Stimulated activated naive CD8-positive, alpha-beta T cell treated with anti-CD3 and anti-CD28 coated beads, Interleukin-15, amount 100 ng/mL, for 72 hours (primary cell): ENCODE data around the gene ADGRA1.

ENCODE experiments used
- ATAC-seq: fragments of 150-1000 bp; cut with Tn5 transposase; 2 replicates; pipeline ENCODE4 v1.10.0; 2021; ENCODE audit warnings: mild to moderate bottlenecking, moderate library complexity
- DNase-seq, 2 donors: peaks; one replicate each; pipeline ENCODE4 v3.0.0; 2021 to 2022
- H3K27ac Mint-ChIP-seq, 2 donors: one replicate each; pipeline ENCODE4 v1.8.0; 2022; ENCODE audit warnings: mild to moderate bottlenecking in 2 of 2, mixed read lengths in 2 of 2, moderate library complexity in 2 of 2
- H3K27me3 Mint-ChIP-seq: one replicate; pipeline ENCODE4 v1.8.0; 2022; ENCODE audit warnings: mixed read lengths
- H3K4me1 Mint-ChIP-seq: one replicate; pipeline ENCODE4 v1.8.0; 2022; ENCODE audit warnings: mild to moderate bottlenecking, mixed read lengths
- H3K4me3 Mint-ChIP-seq, 2 donors: one replicate each; pipeline ENCODE4 v1.8.0; 2022; ENCODE audit warnings: mild to moderate bottlenecking in 2 of 2, mixed read lengths in 2 of 2, moderate library complexity in 1 of 2
- H3K9me3 Mint-ChIP-seq, 2 donors: one replicate each; pipeline ENCODE4 v1.8.0; 2022; ENCODE audit warnings: mixed read lengths in 2 of 2

ADGRA1 gene

GRCh38 chr10:133159950-133160825, 72.5 kb downstream of the ADGRA1 start, which contains the start of gene KNDC1:
Gene KNDC1 (plus strand): TSS chr10:133160219. CDS start chr10:133160468, 249 bp downstream.
- peak within 1 kb of the TSS; percentile 15 to 50 for H3K4me3 Mint-ChIP-seq
- ATAC-seq = peak; percentile 52

DNA sequence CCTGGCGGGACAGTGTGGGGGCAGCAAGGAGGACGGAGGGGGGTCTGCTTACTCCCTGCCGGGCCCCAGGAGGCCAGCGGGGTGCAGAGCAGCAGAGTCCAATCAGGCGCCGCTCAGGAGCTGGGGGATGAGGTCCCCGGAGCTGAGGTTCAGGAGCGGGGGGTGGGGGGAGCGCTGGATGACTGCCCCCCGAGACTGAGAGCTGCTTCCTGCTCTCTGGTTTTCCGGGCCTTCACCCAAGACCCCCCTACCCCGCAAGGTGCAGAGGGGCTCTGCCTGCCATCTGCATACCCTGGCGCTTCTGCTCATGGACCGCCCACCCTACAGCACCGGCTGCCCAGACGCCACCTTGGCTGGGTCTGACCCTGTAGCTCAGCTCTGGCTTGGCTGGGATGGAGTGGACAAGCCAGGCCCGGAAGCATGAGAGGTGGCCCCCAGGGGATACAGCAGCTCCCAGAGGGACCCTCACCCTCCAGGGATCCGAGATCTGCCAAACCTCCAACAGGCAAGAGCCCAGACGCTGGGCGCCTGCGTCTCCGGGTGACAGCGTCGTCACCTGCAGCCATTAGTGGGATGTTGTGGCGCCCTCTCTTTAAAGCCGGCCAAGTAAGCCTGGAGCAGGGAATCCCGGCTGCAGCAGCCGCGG, 73.2 kb downstream of the ADGRA1 start:
- ATAC-seq (no peak), DNase-seq (no peak)
- no peaks in the 10 kb centered on the region for H3K4me1 Mint-ChIP-seq
- peaks cover 35% of the 10 kb centered on the region for H3K27me3 Mint-ChIP-seq
- peak overlapping the region in 1 of 2 donors; percentile 34 for H3K27ac Mint-ChIP-seq
- H3K9me3 Mint-ChIP-seq = no peaks in the 10 kb centered on the region
- H3K4me3 Mint-ChIP-seq = peak overlapping the region; percentile 15 to 50

More at GRCh38 chr10:133159950-133160825, 72.5 kb downstream of the ADGRA1 start, which contains the start of gene KNDC1:
- H3K27ac Mint-ChIP-seq = peak within 1 kb of the TSS in 1 of 2 donors; percentile 34
- H3K9me3 Mint-ChIP-seq = no peaks in the 10 kb centered on the region
- peaks cover 35% of the 10 kb centered on the region for H3K27me3 Mint-ChIP-seq
- H3K4me1 Mint-ChIP-seq = no peaks in the 10 kb centered on the region
- DNase-seq = no peak

- Mint-ChIP-seq H3K27ac (no peak overlapping the region), H3K4me3 (peak overlapping the region in 1 of 2 donors; percentile 50), H3K4me1 (no peaks in the 10 kb centered on the region), H3K27me3 (peaks cover 35% of the 10 kb centered on the region), H3K9me3 (no peaks in the 10 kb centered on the region)
- DNase-seq (no peak), ATAC-seq (no peak)
Observed at GRCh38 chr10:133161486-133162109, 73.9 kb downstream of the ADGRA1 start.

- no peaks in the 10 kb centered on the region for H3K4me1 Mint-ChIP-seq
- no peaks in the 10 kb centered on the region for H3K9me3 Mint-ChIP-seq
- ATAC-seq (no peak), DNase-seq (no peak)
- no peak overlapping the region for H3K4me3 Mint-ChIP-seq
- H3K27ac Mint-ChIP-seq = no peak overlapping the region
- peaks cover 35% of the 10 kb centered on the region for H3K27me3 Mint-ChIP-seq
Observed at GRCh38 chr10:133162178-133162909, 74.6 kb downstream of the ADGRA1 start.

GRCh38 chr10:133162910-133163856, 75.5 kb downstream of the ADGRA1 start:
- no peak overlapping the region for H3K4me3 Mint-ChIP-seq

GRCh38 chr10:133163889-133164815, 76.4 kb downstream of the ADGRA1 start:
- H3K4me3 Mint-ChIP-seq = no peak overlapping the region
- H3K27me3 Mint-ChIP-seq = peaks cover 35% of the 10 kb centered on the region
- H3K4me1 Mint-ChIP-seq = no peaks in the 10 kb centered on the region
- DNase-seq (no peak), ATAC-seq (no peak)
- H3K27ac Mint-ChIP-seq = no peak overlapping the region
- H3K9me3 Mint-ChIP-seq = no peaks in the 10 kb centered on the region

More at GRCh38 chr10:133162910-133163856, 75.5 kb downstream of the ADGRA1 start:
- H3K27ac Mint-ChIP-seq = no peak overlapping the region
- DNase-seq (no peak), ATAC-seq (no peak)
- no peaks in the 10 kb centered on the region for H3K9me3 Mint-ChIP-seq
- no peaks in the 10 kb centered on the region for H3K4me1 Mint-ChIP-seq
- peaks cover 35% of the 10 kb centered on the region for H3K27me3 Mint-ChIP-seq

DNA sequence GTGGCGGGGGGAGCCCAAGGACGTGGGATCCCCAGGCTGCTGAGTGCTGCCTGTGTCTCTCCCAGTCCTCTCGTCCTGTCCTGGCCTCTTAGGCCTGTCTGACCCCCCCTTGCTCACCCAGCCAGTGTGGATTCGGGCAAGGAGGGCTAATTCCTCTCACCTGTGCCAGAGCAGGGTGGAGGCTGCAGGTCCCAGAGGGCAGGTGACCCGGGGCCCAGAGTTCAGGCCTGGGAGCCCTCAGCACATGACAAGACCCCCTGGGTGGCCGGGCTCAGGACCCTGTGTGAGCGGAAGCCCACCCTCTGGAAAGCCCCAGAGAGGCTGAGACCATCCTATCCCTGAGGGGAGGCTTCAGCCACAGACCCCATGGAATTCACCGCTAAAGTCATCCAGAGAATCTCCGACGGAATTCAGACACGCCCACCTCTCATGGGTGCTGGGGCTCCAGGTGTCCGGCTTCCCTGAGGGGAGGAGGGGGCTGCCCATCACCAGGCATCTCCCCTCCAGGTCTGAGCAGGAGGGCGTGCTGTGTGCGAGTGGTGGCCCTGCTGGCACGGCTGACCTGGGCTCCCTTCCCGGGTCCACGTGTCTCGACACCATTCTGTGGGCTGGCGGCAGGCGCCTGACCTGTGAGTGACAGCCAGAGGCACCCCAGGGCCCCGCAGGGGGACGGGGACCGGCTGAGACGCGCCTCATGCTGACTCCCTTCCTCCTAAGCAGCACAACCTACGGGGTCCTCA, 77.3 kb downstream of the ADGRA1 start:
- DNase-seq (no peak), ATAC-seq (no peak)
- Mint-ChIP-seq H3K4me1 (no peaks in the 10 kb centered on the region), H3K27me3 (peaks cover 39% of the 10 kb centered on the region), H3K4me3 (no peak overlapping the region), H3K9me3 (no peaks in the 10 kb centered on the region), H3K27ac (no peak overlapping the region)

- H3K4me3 Mint-ChIP-seq = no peak overlapping the region
- peaks cover 39% of the 10 kb centered on the region for H3K27me3 Mint-ChIP-seq
- no peak overlapping the region for H3K27ac Mint-ChIP-seq
- DNase-seq = no peak
- no peaks in the 10 kb centered on the region for H3K4me1 Mint-ChIP-seq
- no peaks in the 10 kb centered on the region for H3K9me3 Mint-ChIP-seq
- peak; percentile 14 for ATAC-seq
Observed at GRCh38 chr10:133165556-133166503, 78.1 kb downstream of the ADGRA1 start.

DNA sequence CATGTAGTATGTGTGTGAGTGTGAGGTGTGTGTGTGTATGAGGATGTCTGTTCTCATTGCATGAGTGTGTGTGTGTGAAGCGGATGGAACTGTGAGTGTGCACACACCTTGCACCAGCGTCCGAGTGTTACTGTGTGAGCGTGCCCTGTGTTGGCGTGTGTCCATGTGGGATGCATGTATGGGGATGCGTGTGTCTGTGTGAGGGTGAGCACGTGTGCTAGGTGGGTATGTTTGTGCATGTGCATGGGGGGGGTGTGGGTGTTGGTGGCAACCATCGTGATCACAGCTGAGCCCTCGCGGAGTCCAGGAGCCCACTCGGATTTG, 78.7 kb downstream of the ADGRA1 start:
- no peak for ATAC-seq
- no peaks in the 10 kb centered on the region for H3K9me3 Mint-ChIP-seq
- H3K4me3 Mint-ChIP-seq = no peak overlapping the region

DNA sequence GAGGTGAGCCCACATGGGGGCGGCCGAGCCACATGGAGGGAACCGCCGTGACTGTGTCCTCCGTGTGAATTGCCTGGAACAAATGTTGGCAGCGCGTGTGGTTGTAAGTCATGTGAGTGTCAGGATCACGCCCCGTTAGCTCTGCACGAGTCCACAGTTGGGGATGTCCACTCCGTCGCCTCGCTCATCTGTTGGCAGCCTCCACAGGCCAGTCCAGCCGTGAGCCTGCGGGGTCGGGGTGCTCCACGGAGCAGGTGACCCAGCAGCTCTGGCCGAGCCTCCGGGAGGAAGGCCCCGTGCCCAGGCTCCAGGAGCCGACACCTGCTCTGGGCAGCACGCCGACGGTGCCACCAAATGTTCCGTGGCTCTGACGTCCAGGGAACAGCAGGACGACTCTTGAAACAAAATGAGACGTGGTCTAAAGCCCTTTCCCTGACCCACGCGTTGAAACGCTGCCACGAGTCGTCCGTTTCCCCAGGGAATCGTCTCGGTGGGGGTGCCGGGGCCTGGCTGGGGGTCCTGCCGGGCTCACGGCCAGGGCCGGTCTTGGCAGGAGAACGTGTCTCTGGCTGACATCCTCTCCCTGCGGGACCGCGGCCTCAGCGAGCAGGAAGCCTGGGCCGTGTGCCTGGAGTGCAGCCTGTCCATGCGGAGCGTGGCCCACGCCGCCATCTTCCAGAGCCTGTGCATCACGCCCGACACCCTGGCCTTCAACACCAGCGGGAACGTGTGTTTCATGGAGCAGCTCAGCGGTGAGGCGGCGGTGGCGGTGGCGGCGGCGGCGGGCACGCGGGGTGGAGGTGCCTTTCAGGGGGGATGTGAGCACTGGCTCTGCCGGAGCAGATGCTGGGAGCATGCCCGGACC, 79.3 kb downstream of the ADGRA1 start:
- DNase-seq (no peak), ATAC-seq (no peak)
- Mint-ChIP-seq H3K9me3 (no peaks in the 10 kb centered on the region), H3K4me3 (no peak overlapping the region), H3K27ac (no peak overlapping the region), H3K27me3 (peaks cover 32% of the 10 kb centered on the region), H3K4me1 (no peaks in the 10 kb centered on the region)

More for the DNA sequence above, 78.7 kb downstream of the ADGRA1 start:
- Mint-ChIP-seq H3K4me1 (no peaks in the 10 kb centered on the region), H3K27ac (no peak overlapping the region), H3K27me3 (peaks cover 32% of the 10 kb centered on the region)
- DNase-seq = no peak
